Activated CD4-positive, alpha-beta T cell treated with anti-CD3 and anti-CD28 coated beads, Interleukin-10, Interleukin-2, amounts not matched to agents 100 ng/mL and 50 ng/mL, durations not matched to agents 16 hours and 8 hours (primary cell): ENCODE results near the gene TRPV6.

Source experiments
- DNase-seq: peaks from one replicate; pipeline ENCODE4 v3.0.0-alpha.2; 2020

TRPV6 gene

GRCh38 chr7:142906643-142907042 is 21.1 kb upstream of the TRPV6 start:
- DNase-seq = no peak

- no peak for DNase-seq
These were observed 20.2 kb upstream of the TRPV6 start for GRCh38 chr7:142905759-142906158.

GRCh38 chr7:142904128-142904527 is 18.6 kb upstream of the TRPV6 start:
- no peak for DNase-seq

GRCh38 chr7:142901426-142902259 is 16.1 kb upstream of the TRPV6 start:
- no peak for DNase-seq

- DNase-seq = no peak
These were observed 14.1 kb upstream of the TRPV6 start for GRCh38 chr7:142899661-142900060.

GRCh38 chr7:142898377-142899170 is 13.0 kb upstream of the TRPV6 start:
- no peak for DNase-seq

- no peak for DNase-seq
These were observed 12.1 kb upstream of the TRPV6 start for GRCh38 chr7:142897691-142898090.

- no peak for DNase-seq
These were observed 11.3 kb upstream of the TRPV6 start for GRCh38 chr7:142896741-142897379.

GRCh38 chr7:142896151-142896550 is 10.6 kb upstream of the TRPV6 start:
- no peak for DNase-seq

GRCh38 chr7:142894985-142895593 is 9.5 kb upstream of the TRPV6 start:
- DNase-seq = no peak

GRCh38 chr7:142894112-142894984 is 8.8 kb upstream of the TRPV6 start:
- no peak for DNase-seq

- no peak for DNase-seq
These were observed 7.4 kb upstream of the TRPV6 start for GRCh38 chr7:142892951-142893350.

GRCh38 chr7:142891490-142892082 is 6.0 kb upstream of the TRPV6 start:
- DNase-seq = no peak

GRCh38 chr7:142890874-142891485 is 5.4 kb upstream of the TRPV6 start:
- DNase-seq = no peak

- no peak for DNase-seq
These were observed 4.3 kb upstream of the TRPV6 start for GRCh38 chr7:142889816-142890215.

GRCh38 chr7:142887282-142888015 is 1.9 kb upstream of the TRPV6 start:
- DNase-seq = no peak

GRCh38 chr7:142886866-142887265 is 1.3 kb upstream of the TRPV6 start:
- DNase-seq = no peak

GRCh38 chr7:142884286-142884640 is 1.3 kb downstream of the TRPV6 start:
- no peak for DNase-seq

GRCh38 chr7:142883571-142884285 is 1.8 kb downstream of the TRPV6 start:
- DNase-seq = no peak

- no peak for DNase-seq
These were observed 2.4 kb downstream of the TRPV6 start for GRCh38 chr7:142883145-142883544.
